Hematopoietic multipotent progenitor cell (in vitro differentiated cells): ENCODE data around the gene GPLD1. TPM values are rescaled to one million over a fixed set of nuclear protein-coding genes. Genes with fewer than 3 reads are reported as not detected.
"Not testable (repeated sequence)": the region's sequence is repeated elsewhere in the genome, so short reads cannot be mapped to it uniquely, and the experiment has no call there.

Experiments used
- DNase-seq, 3 donors: peaks; one replicate each; pipeline ENCODE4 v3.0.0-alpha.2; 2011 to 2015; ENCODE audit warnings: low read depth in 2 of 3, low spot score in 2 of 3
- total RNA-seq: library from RNA; depleted of rRNA; stranded (reverse); fragments of >200 nt; gene quantifications from one replicate; pipeline ENCODE4 v1.2.3, GENCODE V29; 2012

GPLD1 gene
- total RNA-seq, 1 donor = 3.0 TPM

- no peak for DNase-seq
These were observed 62.5 kb downstream of the GPLD1 start for GRCh38 chr6:24426729-24427446.

GRCh38 chr6:24425091-24425490 is 64.3 kb downstream of the GPLD1 start:
- no peak for DNase-seq

- no peak for DNase-seq
These were observed 69.9 kb downstream of the GPLD1 start for GRCh38 chr6:24419526-24419925.

- no peak for DNase-seq
These were observed 73.6 kb downstream of the GPLD1 start for GRCh38 chr6:24415753-24416152.

- not testable (repeated sequence) for DNase-seq
These were observed 74.8 kb downstream of the GPLD1 start for GRCh38 chr6:24414531-24414930.

- no peak for DNase-seq
These were observed 77.1 kb downstream of the GPLD1 start for GRCh38 chr6:24412294-24412693.

- DNase-seq = no peak
These were observed 78.8 kb downstream of the GPLD1 start for GRCh38 chr6:24410622-24411021.

GRCh38 chr6:24408719-24409410 is 80.5 kb downstream of the GPLD1 start:
- no peak for DNase-seq

- DNase-seq = no peak
These were observed 84.1 kb downstream of the GPLD1 start for GRCh38 chr6:24405262-24405661.

GRCh38 chr6:24403501-24403824 is 85.9 kb downstream of the GPLD1 start:
- DNase-seq = no peak

- DNase-seq = peak; percentile 54 to 74 (median 64)
These were observed 86.5 kb downstream of the GPLD1 start, which contains the start of gene MRS2 for GRCh38 chr6:24402697-24403500. Gene MRS2, plus strand, starts transcription at chr6:24402936. Its CDS starts 111 bp downstream, at chr6:24403047.

GRCh38 chr6:24401458-24401857 is 87.9 kb downstream of the GPLD1 start:
- no peak for DNase-seq

GRCh38 chr6:24400045-24401039 is 89.0 kb downstream of the GPLD1 start:
- DNase-seq = not testable (repeated sequence)

- DNase-seq = no peak
These were observed 91.7 kb downstream of the GPLD1 start for GRCh38 chr6:24397631-24398030.

GRCh38 chr6:24396824-24397223 is 92.6 kb downstream of the GPLD1 start:
- DNase-seq = no peak

GRCh38 chr6:24394780-24395437 is 94.5 kb downstream of the GPLD1 start:
- DNase-seq = no peak

- DNase-seq = no peak
These were observed 95.2 kb downstream of the GPLD1 start for GRCh38 chr6:24394061-24394779.

GRCh38 chr6:24391756-24392405 is 97.5 kb downstream of the GPLD1 start:
- DNase-seq = no peak

GRCh38 chr6:24391208-24391607 is 98.2 kb downstream of the GPLD1 start:
- no peak for DNase-seq
